Spleen (tissue), 11 donors: Measurements from ENCODE around the gene SARS2. TPM values are rescaled to one million over a fixed set of nuclear protein-coding genes. Genes with fewer than 3 reads are reported as not detected.
"Not testable (repeated sequence)": the region's sequence is repeated elsewhere in the genome, so short reads cannot be mapped to it uniquely, and the experiment has no call there.

Source experiments
- DNase-seq: peaks from one replicate; pipeline ENCODE4 v3.0.0-alpha.2; 2020
- H3K27ac ChIP-seq, 8 donors: fragments of 200-600 bp; sonication (generic) in 7 of 8; 1 replicate in 4 of 8; 2 replicates in 4 of 8; pipeline versions ENCODE4 v1.5.0 to v1.8.0; 2016 to 2021; ENCODE audit warnings: inconsistent platforms in 4 of 8, mild to moderate bottlenecking in 4 of 8, moderate library complexity in 1 of 8
- H3K27me3 ChIP-seq, 7 donors: fragments of 200-600 bp; sonication (generic) in 6 of 7; replicated peaks in 1 of 7; 1 replicate in 4 of 7; 2 replicates in 3 of 7; pipeline versions ENCODE4 v1.5.0 to v1.8.0; 2016 to 2021; ENCODE audit warnings: inconsistent platforms in 3 of 7, mild to moderate bottlenecking in 1 of 7
- H3K36me3 ChIP-seq, 6 donors: fragments of 200-600 bp; sonication (generic) in 5 of 6; 1 replicate in 4 of 6; 2 replicates in 2 of 6; pipeline versions ENCODE4 v1.5.0 to v1.8.0; 2016 to 2021; ENCODE audit warnings: inconsistent platforms in 2 of 6
- H3K4me1 ChIP-seq, 6 donors: fragments of 200-600 bp; sonication (generic) in 5 of 6; 1 replicate in 3 of 6; 2 replicates in 3 of 6; pipeline versions ENCODE4 v1.5.0 to v1.8.0; 2016 to 2021; ENCODE audit warnings: inconsistent platforms in 3 of 6
- H3K4me3 ChIP-seq, 8 donors: fragments of 200-600 bp; sonication (generic) in 7 of 8; 1 replicate in 4 of 8; 2 replicates in 4 of 8; pipeline versions ENCODE4 v1.5.0 to v1.8.0; 2016 to 2021; ENCODE audit warnings: inconsistent platforms in 4 of 8, mild to moderate bottlenecking in 4 of 8, moderate library complexity in 2 of 8
- H3K9me3 ChIP-seq, 8 donors: fragments of 200-600 bp; sonication (generic) in 7 of 8; 1 replicate in 4 of 8; 2 replicates in 4 of 8; pipeline versions ENCODE4 v1.5.0 to v1.8.0; 2016 to 2021; ENCODE audit warnings: inconsistent platforms in 4 of 8
- CTCF ChIP-seq, 11 experiments: fragments of 200-600 bp in 7 of 11; fragments of 450-650 bp in 4 of 11; sonication (generic) in 4 of 11; IDR thresholded peaks in 8 of 11; conservative IDR thresholded peaks in 3 of 11; 1 replicate in 7 of 11; 2 replicates in 4 of 11; pipeline versions ENCODE4 v1.4.0 to v1.8.0; 2016 to 2021; ENCODE audit warnings: antibody characterized with exemption in 11 of 11, inconsistent platforms in 4 of 11, mild to moderate bottlenecking in 1 of 11
- POLR2A ChIP-seq, 3 donors: fragments of 450-650 bp; IDR thresholded peaks; one replicate each; pipeline ENCODE4 v1.5.1; 2017; ENCODE audit warnings: antibody characterized with exemption in 3 of 3, mild to moderate bottlenecking in 1 of 3
- POLR2AphosphoS5 ChIP-seq, 3 donors: sonication (generic); formaldehyde crosslinking; IDR thresholded peaks; one replicate each; pipeline ENCODE4 v1.5.1; 2017; ENCODE audit warnings: antibody characterized with exemption in 3 of 3
- WGBS, 5 donors: extraction: QIAGEN DNeasy Blood & Tissue Kit in 3 of 5; methylation state at CpG; one replicate each; pipeline versions ENCODE4 v1.1.5 to v1.1.7; 2013 to 2018; 5-methylcytosine and 5-hydroxymethylcytosine counted together
- intact Hi-C: fragments of 100-400 bp; cut with DNase I; formaldehyde crosslinking; loops from one replicate; pipeline ENCODE4 v1.15.0; 2023; ENCODE audit warnings: low total_unique reads
- polyA plus RNA-seq, 3 donors: library from polyadenylated mRNA; stranded (reverse); fragments of 200-250 nt; gene quantifications; one replicate each; pipeline ENCODE4 v1.2.1, GENCODE V29; 2013
- total RNA-seq, 7 donors: library from RNA; depleted of rRNA in 3 of 7; stranded (reverse); fragments of >200 nt in 3 of 7; fragmentation: NEBNext Ultra II Directional in 4 of 7; extraction: Animal tissue kit (Norgen Biotek cat#: 25700) in 4 of 7; gene quantifications; one replicate each; pipeline versions ENCODE4 v1.1.0 to v1.2.1, GENCODE V29; 2016 to 2021
- donor health status: healthy with polysubstance abuse.
- donor health status: DM: no; HTN: no; CAD: no; lungs with moderate emphysema.
- donor health status: DM: no; HTN: no; CAD: no.
- donor health status: Bipolar disorder and iron deficiency.
- donor health status: healthy.
- donor health status: DM: no; HTN: no; CAD: no.
- donor health status: DM: yes; HTN: yes; CAD: no.

The SARS2 gene
- total and polyA plus RNA-seq, 10 donors: 12.5 to 70.3 (median 26.9) TPM

- peaks cover 0 to 40% (median 18%) of the 10 kb centered on the region in 7 donors for H3K27me3 ChIP-seq
- WGBS, 5 donors: 76 to 88% (median 82%) methylated on average over 1 to 2 of the region's 2 CpGs
- H3K27ac ChIP-seq: no peak overlapping the region
- no peaks in the 10 kb centered on the region for H3K9me3 ChIP-seq
- intact Hi-C loops: no loop called here
- H3K4me1 ChIP-seq: peaks cover 0 to 17% (median 8%) of the 10 kb centered on the region in 6 donors
- H3K4me3 ChIP-seq: no peak overlapping the region
- no peaks in the 10 kb centered on the region for H3K36me3 ChIP-seq
- DNase-seq: no peak
- TF ChIP-seq CTCF (IDR thresholded peaks at IDR 0.05 in 8 of 11, conservative IDR thresholded peaks at IDR 0.05 in 3 of 11) (no peak), POLR2AphosphoS5 (IDR thresholded peaks at IDR 0.05) (no peak), POLR2A (IDR thresholded peaks at IDR 0.05) (no peak)
Observed at GRCh38 chr19:38971672-38972071, 41.1 kb upstream of the SARS2 start.

- Histone ChIP-seq H3K9me3 (no peaks in the 10 kb centered on the region), H3K27me3 (peaks cover 0 to 32% (median 10%) of the 10 kb centered on the region in 7 donors), H3K4me3 (no peak overlapping the region), H3K4me1 (peaks cover 0 to 11% (median 8%) of the 10 kb centered on the region in 6 donors), H3K27ac (no peak overlapping the region), H3K36me3 (no peaks in the 10 kb centered on the region)
- no peak for TF ChIP-seq POLR2AphosphoS5 (IDR thresholded peaks at IDR 0.05)
- no peak for TF ChIP-seq CTCF (IDR thresholded peaks at IDR 0.05 in 8 of 11, conservative IDR thresholded peaks at IDR 0.05 in 3 of 11)
- no peak for TF ChIP-seq POLR2A (IDR thresholded peaks at IDR 0.05)
- intact Hi-C loops: no loop called here
- DNase-seq: no peak
- WGBS, 5 donors: 80 to 88% (median 85%) methylated on average over 12 of the region's 12 CpGs
Observed at GRCh38 chr19:38970664-38971532, 40.3 kb upstream of the SARS2 start.

GRCh38 chr19:38966149-38966548 is 35.6 kb upstream of the SARS2 start:
- peaks cover 0 to 18% (median 0%) of the 10 kb centered on the region in 7 donors for H3K27me3 ChIP-seq
- intact Hi-C loops: not testable (repeated sequence)

DNA sequence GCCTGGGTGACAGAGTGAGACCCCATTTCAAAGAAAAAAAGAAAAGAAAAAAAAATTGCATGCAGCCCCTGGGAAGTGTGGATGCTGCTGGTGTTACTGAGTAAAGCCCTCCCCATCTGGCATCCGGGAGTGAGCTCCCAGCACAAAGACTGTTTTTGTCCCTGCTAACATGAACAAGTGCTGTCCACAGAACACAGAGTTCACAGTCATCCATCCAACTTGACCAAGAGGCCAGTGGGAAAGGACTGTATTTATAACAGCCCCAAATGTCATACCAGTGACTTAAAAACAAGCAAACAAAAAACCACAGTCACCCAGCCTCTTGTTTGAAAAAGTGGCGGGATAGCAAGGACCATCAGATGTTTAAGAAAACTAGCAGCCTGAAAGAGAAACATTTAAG is 34.2 kb upstream of the SARS2 start:
- no peak overlapping the region for H3K4me3 ChIP-seq
- 92 to 98% (median 94%) methylated on average over 2 of the region's 2 CpGs for WGBS, 5 donors
- intact Hi-C loops: no loop called here
- H3K27ac ChIP-seq: no peak overlapping the region
- TF ChIP-seq CTCF (IDR thresholded peaks at IDR 0.05 in 8 of 11, conservative IDR thresholded peaks at IDR 0.05 in 3 of 11) (no peak), POLR2A (IDR thresholded peaks at IDR 0.05) (no peak), POLR2AphosphoS5 (IDR thresholded peaks at IDR 0.05) (no peak)
- peaks cover 0 to 18% (median 0%) of the 10 kb centered on the region in 7 donors for H3K27me3 ChIP-seq
- peaks cover 0 to 8% (median 5%) of the 10 kb centered on the region in 6 donors for H3K4me1 ChIP-seq
- H3K9me3 ChIP-seq: no peaks in the 10 kb centered on the region
- no peaks in the 10 kb centered on the region for H3K36me3 ChIP-seq
- DNase-seq: no peak

More at GRCh38 chr19:38966149-38966548, 35.6 kb upstream of the SARS2 start:
- H3K9me3 ChIP-seq, DNase-seq, H3K36me3 ChIP-seq, H3K27ac ChIP-seq, H3K4me3 ChIP-seq, H3K4me1 ChIP-seq: not testable (repeated sequence)
- WGBS, 5 donors: 89 to 98% (median 89%) methylated on average over 5 of the region's 5 CpGs
